MM.1S (cell line): ENCODE results near the gene ARSG.

Source experiments
- DNase-seq: peaks from one replicate; pipeline ENCODE4 v3.0.0-alpha.2; 2015
- H2AFZ ChIP-seq: fragments of 300-600 bp; sonication (generic); 2 replicates; pipeline ENCODE4 v1.6.0; 2016; ENCODE audit warnings: antibody characterized with exemption, low read length
- H3F3A ChIP-seq: fragments of 300-600 bp; sonication (generic); 2 replicates; pipeline ENCODE4 v1.6.1; 2016; ENCODE audit warnings: mild to moderate bottlenecking, antibody characterized with exemption, low read length, moderate library complexity, mixed read lengths; ENCODE audit not compliant: insufficient read depth
- H3K27ac ChIP-seq: fragments of 300-600 bp; sonication (generic); 2 replicates; pipeline ENCODE4 v1.5.1; 2016; ENCODE audit warnings: mild to moderate bottlenecking, low read length
- H3K27me3 ChIP-seq: fragments of 300-600 bp; sonication (generic); replicated peaks from 2 replicates; pipeline ENCODE4 v1.6.0; 2016; ENCODE audit warnings: low read length; ENCODE audit not compliant: insufficient read depth
- H3K36me3 ChIP-seq: fragments of 300-600 bp; sonication (generic); replicated peaks from 2 replicates; pipeline ENCODE4 v1.6.1; 2016; ENCODE audit warnings: mild to moderate bottlenecking, low read length, mixed read lengths; ENCODE audit not compliant: insufficient read depth
- H3K4me1 ChIP-seq: fragments of 300-600 bp; sonication (generic); 2 replicates; pipeline ENCODE4 v1.6.1; 2016; ENCODE audit warnings: low read length, mixed read lengths
- H3K4me2 ChIP-seq: fragments of 300-600 bp; sonication (generic); 2 replicates; pipeline ENCODE4 v1.6.0; 2016; ENCODE audit warnings: low read depth, low read length
- H3K4me3 ChIP-seq: fragments of 300-600 bp; sonication (generic); 2 replicates; pipeline ENCODE4 v1.5.1; 2016; ENCODE audit warnings: low read length, mixed read lengths
- H3K79me2 ChIP-seq: fragments of 300-600 bp; sonication (generic); 2 replicates; pipeline ENCODE4 v1.6.1; 2016; ENCODE audit warnings: mixed run types, low read length, mixed read lengths
- H3K9ac ChIP-seq: fragments of 300-600 bp; sonication (generic); 2 replicates; pipeline ENCODE4 v1.6.1; 2016; ENCODE audit warnings: low read length, mixed read lengths
- H3K9me2 ChIP-seq: fragments of 300-600 bp; sonication (generic); replicated peaks from 2 replicates; pipeline ENCODE4 v1.6.1; 2016; ENCODE audit warnings: mild to moderate bottlenecking, low read length, mixed read lengths; ENCODE audit not compliant: insufficient read depth
- H3K9me3 ChIP-seq: fragments of 300-600 bp; sonication (generic); replicated peaks from 2 replicates; pipeline ENCODE4 v1.6.1; 2016; ENCODE audit warnings: mild to moderate bottlenecking, low read length, mixed read lengths; ENCODE audit not compliant: insufficient read depth
- H4K20me1 ChIP-seq: fragments of 300-600 bp; sonication (generic); 2 replicates; pipeline ENCODE4 v1.6.1; 2016; ENCODE audit warnings: mild to moderate bottlenecking, low read length, moderate library complexity, mixed read lengths; ENCODE audit not compliant: insufficient read depth
- CTCF ChIP-seq: fragments of 300-600 bp; sonication (generic); IDR thresholded peaks from 2 replicates; pipeline ENCODE4 v1.5.1; 2016; ENCODE audit warnings: antibody characterized with exemption, low read length, mixed read lengths
- EZH2 ChIP-seq: fragments of 300-600 bp; sonication (generic); optimal IDR thresholded peaks from 2 replicates; pipeline ENCODE3; 2017; ENCODE audit warnings: low read depth, mild to moderate bottlenecking, antibody characterized with exemption, low read length, mixed read lengths
- EZH2phosphoT487 ChIP-seq: fragments of 300-600 bp; sonication (generic); IDR thresholded peaks from 2 replicates; pipeline ENCODE4 v1.6.1; 2018; ENCODE audit warnings: antibody characterized with exemption, low read length

ARSG gene

DNA sequence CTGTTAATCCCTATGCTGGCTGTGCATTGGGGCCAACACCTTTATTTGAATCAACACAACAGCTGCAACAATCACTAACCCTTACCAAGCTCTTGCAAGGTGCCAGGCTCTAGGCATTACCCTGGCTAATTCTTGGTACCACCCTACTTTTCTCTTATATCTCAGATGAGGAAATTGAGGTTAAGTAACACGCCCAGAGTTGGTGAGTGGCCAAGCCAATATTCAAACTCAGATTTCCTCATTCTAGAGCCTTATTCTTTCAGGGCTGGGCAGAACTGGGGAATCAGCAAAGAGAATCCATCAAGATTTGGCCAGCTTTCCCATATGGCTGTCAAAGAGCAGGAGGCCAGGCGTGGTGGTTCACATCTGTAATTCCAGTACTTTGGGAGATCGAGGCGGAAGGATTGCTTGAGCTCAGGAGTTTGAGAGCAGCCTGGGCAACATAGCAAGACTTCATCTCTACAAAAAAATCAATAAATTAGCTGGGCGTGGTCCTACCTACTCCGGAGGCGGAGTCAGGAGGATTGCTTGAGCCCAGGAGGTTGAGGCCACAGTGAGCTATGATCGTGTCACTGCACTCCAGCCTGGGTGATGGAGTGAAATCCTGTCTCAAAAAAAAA, 23.7 kb downstream of the ARSG start:
- H3K9me3 ChIP-seq: no peaks in the 10 kb centered on the region
- H3K79me2 ChIP-seq: no peaks in the 10 kb centered on the region
- H3K4me1 ChIP-seq: no peaks in the 10 kb centered on the region
- no peak overlapping the region for H3K4me2 ChIP-seq
- H3K4me3 ChIP-seq: no peak overlapping the region
- TF ChIP-seq EZH2phosphoT487 (no peak), CTCF (no peak)
- H2AFZ ChIP-seq: no peak overlapping the region
- no peak overlapping the region for H3K9ac ChIP-seq
- H3K9me2 ChIP-seq: no peaks in the 10 kb centered on the region
- H3K27ac ChIP-seq: no peak overlapping the region
- DNase-seq: no peak
- no peaks in the 10 kb centered on the region for H4K20me1 ChIP-seq
- H3F3A ChIP-seq: no peaks in the 10 kb centered on the region
- H3K36me3 ChIP-seq: no peaks in the 10 kb centered on the region
- no peaks in the 10 kb centered on the region for H3K27me3 ChIP-seq

DNA sequence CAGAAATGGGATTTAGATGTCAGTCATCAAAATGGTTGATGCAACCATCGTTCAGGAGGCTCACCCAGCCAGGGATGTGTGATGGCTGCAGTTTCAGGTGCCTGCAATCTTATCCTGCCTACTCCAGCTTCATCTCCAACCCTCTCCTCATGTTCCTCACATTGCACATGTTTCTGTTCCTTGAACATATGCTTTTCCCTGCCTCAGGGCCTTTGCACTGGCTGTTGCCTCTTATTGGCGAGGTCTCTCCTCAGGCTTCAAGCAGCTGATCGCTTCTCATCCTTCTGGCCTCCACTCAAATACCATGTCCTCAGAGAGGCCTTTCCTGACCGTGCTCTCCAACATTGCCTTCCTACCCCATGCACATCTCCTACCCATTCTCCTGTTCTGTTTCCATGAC, 24.6 kb downstream of the ARSG start:
- no peaks in the 10 kb centered on the region for H4K20me1 ChIP-seq
- no peaks in the 10 kb centered on the region for H3K79me2 ChIP-seq
- H3K9ac ChIP-seq: no peak overlapping the region
- H2AFZ ChIP-seq: no peak overlapping the region
- no peaks in the 10 kb centered on the region for H3K36me3 ChIP-seq
- H3K4me3 ChIP-seq: no peak overlapping the region
- no peaks in the 10 kb centered on the region for H3K27me3 ChIP-seq
- TF ChIP-seq EZH2phosphoT487: no peak
- TF ChIP-seq EZH2: no peak
- no peak for TF ChIP-seq CTCF
- no peaks in the 10 kb centered on the region for H3K9me2 ChIP-seq
- H3K9me3 ChIP-seq: no peaks in the 10 kb centered on the region
- no peaks in the 10 kb centered on the region for H3F3A ChIP-seq
- H3K27ac ChIP-seq: no peak overlapping the region
- DNase-seq: no peak
- no peak overlapping the region for H3K4me2 ChIP-seq
- H3K4me1 ChIP-seq: no peaks in the 10 kb centered on the region

DNA sequence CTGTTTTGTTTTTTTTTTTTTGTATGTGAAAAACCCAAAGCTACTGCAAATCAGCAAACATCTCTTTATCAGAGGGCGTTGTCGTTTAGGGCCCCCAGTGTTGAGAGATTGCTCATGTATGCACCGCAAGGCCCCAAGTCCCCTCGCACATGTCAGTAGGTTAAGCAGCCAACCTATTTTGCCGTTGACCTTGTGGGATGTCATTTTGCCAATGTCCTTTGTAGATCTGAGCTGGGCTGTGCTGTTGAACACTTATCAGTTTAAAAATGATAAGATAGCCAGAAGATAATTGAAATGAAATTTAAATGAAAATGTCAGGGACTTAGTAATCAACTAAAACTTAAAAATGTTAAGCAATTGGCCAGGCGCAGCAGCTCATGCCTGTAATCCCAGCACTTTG, 26.2 kb downstream of the ARSG start:
- Histone ChIP-seq H3K27me3 (no peaks in the 10 kb centered on the region), H3K4me2 (no peak overlapping the region), H3K27ac (no peak overlapping the region), H2AFZ (no peak overlapping the region), H3K9ac (no peak overlapping the region), H4K20me1 (no peaks in the 10 kb centered on the region), H3K9me3 (no peaks in the 10 kb centered on the region), H3F3A (no peaks in the 10 kb centered on the region), H3K36me3 (no peaks in the 10 kb centered on the region), H3K79me2 (no peaks in the 10 kb centered on the region), H3K4me3 (no peak overlapping the region), H3K9me2 (no peaks in the 10 kb centered on the region), H3K4me1 (no peaks in the 10 kb centered on the region)
- TF ChIP-seq EZH2phosphoT487 (no peak), EZH2 (no peak), CTCF (no peak)
- no peak for DNase-seq
